Fibroblast of lung (primary cell): ENCODE results near the gene CD86.

Experiments used
- EZH2 ChIP-seq: IDR thresholded peaks from 2 replicates; pipeline ENCODE4 v1.5.1; 2012; ENCODE audit warnings: low read length, control low read depth, mild to moderate bottlenecking; ENCODE audit errors: missing control alignments
- TF ChIP-seq, protein P1 (sequence below), 2 donors: IDR thresholded peaks in 1 of 2; conservative IDR thresholded peaks in 1 of 2; 1 replicate in 1 of 2; 2 replicates in 1 of 2; pipeline ENCODE4 v1.5.1; 2011 to 2012; ENCODE audit warnings: low read length in 2 of 2, control low read depth in 1 of 2, inconsistent platforms in 1 of 2, low read depth in 1 of 2, mild to moderate bottlenecking in 1 of 2

DNA sequence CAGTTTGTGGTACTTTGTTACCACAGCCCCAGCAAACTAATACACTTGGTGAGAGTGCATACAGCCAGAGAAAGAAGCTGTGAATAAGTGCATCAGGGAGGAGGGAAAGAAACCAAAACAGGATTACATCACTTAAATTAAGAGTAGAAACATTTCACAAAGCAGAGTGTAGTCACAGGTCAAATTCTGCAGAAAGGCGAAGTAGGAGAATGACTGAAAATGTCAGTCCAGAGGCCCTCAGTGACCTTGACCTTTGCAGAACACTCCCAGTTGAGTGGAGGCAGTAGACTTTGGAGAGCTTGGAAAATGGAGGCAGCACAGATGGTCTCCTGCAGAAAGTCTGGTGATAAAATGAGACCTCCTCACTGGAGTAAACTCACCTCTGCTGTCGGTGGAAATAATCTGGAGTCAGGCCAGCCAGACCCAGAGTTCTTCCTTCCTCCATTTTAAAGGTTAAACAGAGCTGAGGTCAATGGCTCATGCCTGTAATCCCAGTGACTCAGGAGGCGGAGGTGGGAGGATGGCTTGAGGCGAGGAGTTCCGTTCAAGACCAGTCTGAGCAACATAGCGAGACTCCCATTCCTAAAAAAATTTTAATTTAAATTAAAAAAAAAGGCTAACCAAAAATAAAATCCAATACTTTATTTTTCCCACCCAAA lies 5.0 kb downstream of the CD86 start:
- TF ChIP-seq, protein P1, sequence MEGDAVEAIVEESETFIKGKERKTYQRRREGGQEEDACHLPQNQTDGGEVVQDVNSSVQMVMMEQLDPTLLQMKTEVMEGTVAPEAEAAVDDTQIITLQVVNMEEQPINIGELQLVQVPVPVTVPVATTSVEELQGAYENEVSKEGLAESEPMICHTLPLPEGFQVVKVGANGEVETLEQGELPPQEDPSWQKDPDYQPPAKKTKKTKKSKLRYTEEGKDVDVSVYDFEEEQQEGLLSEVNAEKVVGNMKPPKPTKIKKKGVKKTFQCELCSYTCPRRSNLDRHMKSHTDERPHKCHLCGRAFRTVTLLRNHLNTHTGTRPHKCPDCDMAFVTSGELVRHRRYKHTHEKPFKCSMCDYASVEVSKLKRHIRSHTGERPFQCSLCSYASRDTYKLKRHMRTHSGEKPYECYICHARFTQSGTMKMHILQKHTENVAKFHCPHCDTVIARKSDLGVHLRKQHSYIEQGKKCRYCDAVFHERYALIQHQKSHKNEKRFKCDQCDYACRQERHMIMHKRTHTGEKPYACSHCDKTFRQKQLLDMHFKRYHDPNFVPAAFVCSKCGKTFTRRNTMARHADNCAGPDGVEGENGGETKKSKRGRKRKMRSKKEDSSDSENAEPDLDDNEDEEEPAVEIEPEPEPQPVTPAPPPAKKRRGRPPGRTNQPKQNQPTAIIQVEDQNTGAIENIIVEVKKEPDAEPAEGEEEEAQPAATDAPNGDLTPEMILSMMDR (conservative IDR thresholded peaks at IDR 0.05 in 1 of 2, IDR thresholded peaks at IDR 0.05 in 1 of 2; ENCODE audit: low read depth in 1 of 2, low read length in 2 of 2) = no peak
- no peak for TF ChIP-seq EZH2
